HCT116 (cell line): Measurements from ENCODE around the gene EPHA8. TPM values are rescaled to one million over a fixed set of nuclear protein-coding genes. Genes with fewer than 3 reads are reported as not detected.

Source experiments
- ATAC-seq: fragments of 200-7000 bp; cut with Tn5 transposase; 2 replicates; pipeline ENCODE4 v1.9.1; 2020; ENCODE audit warnings: mild to moderate bottlenecking, moderate library complexity
- BruUV-seq: library from RNA; stranded (reverse); fragments of 400-500 nt; replicated peaks from 2 replicates; lab custom pipeline; 2021; lab: Mats Ljungman, UMichigan
- CTCF ChIA-PET: fragments of 300-600 bp; sonication (Branson Sonifier 250); formaldehyde crosslinking; loops from one replicate; lab custom pipeline; 2021; ENCODE audit warnings: antibody characterized with exemption; lab: Charles Lee
- POLR2A ChIA-PET: fragments of 300-600, 350-600 bp; sonication (Branson Sonifier 250); formaldehyde crosslinking; loops from one replicate; lab custom pipeline; 2021; ENCODE audit warnings: antibody characterized with exemption; lab: Charles Lee
- RAD21 ChIA-PET, 2 experiments: fragments of 300-600 bp; sonication (Branson Sonifier 250); formaldehyde crosslinking; loops; one replicate each; lab custom pipeline; 2023; ENCODE audit warnings: low total read pairs in 2 of 2; ENCODE audit not compliant: uncharacterized antibody in 2 of 2, unreplicated experiment in 2 of 2, low non-redundant PET in 1 of 2; lab: Charles Lee
- DNase-seq: peaks from one replicate; pipeline ENCODE4 v3.0.0-alpha.2; 2010; ENCODE audit warnings: low read depth, low spot score
- H2AFZ ChIP-seq: fragments of 200-600 bp; shearing (Covaris generic), sonication (generic); 2 replicates; pipeline ENCODE4 v1.6.1; 2017; ENCODE audit warnings: low read depth, mixed run types, mixed read lengths, antibody characterized with exemption, low read length; ENCODE audit not compliant: poor library complexity, severe bottlenecking
- H3K27ac ChIP-seq: 2 replicates; pipeline ENCODE4 v1.5.1; 2012; ENCODE audit warnings: low read depth, low read length
- H3K27me3 ChIP-seq: fragments of 200-600 bp; sonication (generic); 2 replicates; pipeline ENCODE4 v1.6.1; 2016; ENCODE audit warnings: mixed run types, low read length, mixed read lengths; ENCODE audit not compliant: insufficient read depth
- H3K36me3 ChIP-seq, 2 experiments: fragments of 200-500 bp in 1 of 2; fragments of 200-600 bp in 1 of 2; sonication (Bioruptor generic) in 1 of 2; sonication (generic) in 1 of 2; 2 replicates each; pipeline versions ENCODE4 v1.5.1 to v1.6.1; 2014 to 2016; ENCODE audit warnings: low read length in 2 of 2, inconsistent platforms in 1 of 2, mixed read lengths in 1 of 2, mixed run types in 1 of 2; ENCODE audit not compliant: insufficient read depth in 2 of 2, control insufficient read depth in 1 of 2
- H3K4me1 ChIP-seq, 2 experiments: fragments of 200-600 bp in 1 of 2; sonication (generic) in 1 of 2; 2 replicates each; pipeline versions ENCODE4 v1.5.1 to v1.6.1; 2012 to 2017; ENCODE audit warnings: low read length in 2 of 2, inconsistent platforms in 1 of 2, mild to moderate bottlenecking in 1 of 2, mixed read lengths in 1 of 2, mixed run types in 1 of 2, moderate library complexity in 1 of 2; ENCODE audit not compliant: insufficient read depth in 2 of 2, control insufficient read depth in 1 of 2
- H3K4me2 ChIP-seq: fragments of 200-600 bp; sonication (generic); 2 replicates; pipeline ENCODE4 v1.6.1; 2017; ENCODE audit warnings: mixed run types, low read length, mixed read lengths
- H3K4me3 ChIP-seq, 2 experiments: fragments of 200-600 bp in 1 of 2; sonication (generic) in 1 of 2; replicated peaks in 1 of 2; 2 replicates each; pipeline ENCODE4 v1.5.1; 2011 to 2016; ENCODE audit warnings: low read length in 2 of 2, control low read depth in 1 of 2, low read depth in 1 of 2, mild to moderate bottlenecking in 1 of 2, mixed read lengths in 1 of 2, mixed run types in 1 of 2
- H3K79me2 ChIP-seq: fragments of 200-600 bp; sonication (generic); 2 replicates; pipeline ENCODE4 v1.6.1; 2017; ENCODE audit warnings: mild to moderate bottlenecking, mixed run types, low read length, moderate library complexity, mixed read lengths; ENCODE audit not compliant: insufficient read depth
- H3K9ac ChIP-seq: fragments of 200-600 bp; sonication (generic); 2 replicates; pipeline ENCODE4 v1.6.1; 2016; ENCODE audit warnings: low read length, mixed read lengths
- H3K9me2 ChIP-seq: fragments of 200-600 bp; sonication (generic), shearing (Covaris generic); 2 replicates; pipeline ENCODE4 v1.6.1; 2017; ENCODE audit warnings: mixed run types, mild to moderate bottlenecking, moderate library complexity; ENCODE audit not compliant: insufficient read depth
- H3K9me3 ChIP-seq, 2 experiments: fragments of 200-500 bp in 1 of 2; fragments of 200-600 bp in 1 of 2; sonication (Bioruptor generic) in 1 of 2; sonication (generic) in 1 of 2; 2 replicates each; pipeline ENCODE4 v1.6.1; 2014 to 2017; ENCODE audit warnings: low read length in 2 of 2, mixed read lengths in 2 of 2, inconsistent platforms in 1 of 2, low read depth in 1 of 2, mild to moderate bottlenecking in 1 of 2, mixed run types in 1 of 2, moderate library complexity in 1 of 2; ENCODE audit not compliant: control insufficient read depth in 1 of 2, insufficient read depth in 1 of 2
- H4K20me1 ChIP-seq: fragments of 200-600 bp; sonication (generic), shearing (Covaris generic); 2 replicates; pipeline ENCODE4 v1.6.1; 2017; ENCODE audit warnings: mixed run types, mild to moderate bottlenecking, moderate library complexity; ENCODE audit not compliant: insufficient read depth
- CBX3 ChIP-seq: IDR thresholded peaks from 2 replicates; pipeline ENCODE4 v1.6.1; 2012; ENCODE audit warnings: low read depth
- CEBPB ChIP-seq: IDR thresholded peaks from 2 replicates; pipeline ENCODE4 v1.6.1; 2012; ENCODE audit warnings: low read depth
- ELF1 ChIP-seq: IDR thresholded peaks from 2 replicates; pipeline ENCODE4 v1.6.1; 2012; ENCODE audit warnings: low read depth, borderline replicate concordance
- EZH2 ChIP-seq: fragments of 200-600 bp; sonication (generic); IDR thresholded peaks from 2 replicates; pipeline ENCODE4 v1.6.1; 2017; ENCODE audit warnings: antibody characterized with exemption, mixed run types
- EZH2phosphoT487 ChIP-seq: fragments of 200-600 bp; IDR thresholded peaks from 2 replicates; pipeline ENCODE4 v1.6.1; 2018; ENCODE audit warnings: antibody characterized with exemption, borderline replicate concordance
- FOSL1 ChIP-seq: IDR thresholded peaks from 2 replicates; pipeline ENCODE4 v1.6.1; 2012; ENCODE audit warnings: low read depth
- POLR2A ChIP-seq: IDR thresholded peaks from 2 replicates; pipeline ENCODE4 v1.7.0; 2011; ENCODE audit warnings: borderline replicate concordance; ENCODE audit not compliant: insufficient read depth, insufficient read length; ENCODE audit errors: extremely low read depth
- POLR2AphosphoS5 ChIP-seq: IDR thresholded peaks from 2 replicates; pipeline ENCODE4 v1.6.1; 2011; ENCODE audit warnings: mild to moderate bottlenecking, low read depth, low read length, moderate library complexity
- SP1 ChIP-seq: IDR thresholded peaks from 2 replicates; pipeline ENCODE4 v1.6.1; 2012; ENCODE audit warnings: low read depth
- SRF ChIP-seq: IDR thresholded peaks from 2 replicates; pipeline ENCODE4 v1.6.1; 2012; ENCODE audit warnings: low read depth
- TCF7L2 ChIP-seq: IDR thresholded peaks from 2 replicates; pipeline ENCODE4 v1.7.0; 2011; ENCODE audit warnings: borderline replicate concordance, inconsistent platforms; ENCODE audit not compliant: insufficient read depth, insufficient read length; ENCODE audit errors: extremely low read depth
- YY1 ChIP-seq: IDR thresholded peaks from 2 replicates; pipeline ENCODE4 v1.6.1; 2011; ENCODE audit warnings: low read length, low read depth, moderate library complexity, mild to moderate bottlenecking; ENCODE audit not compliant: insufficient replicate concordance; ENCODE audit errors: extremely low read depth
- ZBTB33 ChIP-seq: IDR thresholded peaks from 2 replicates; pipeline ENCODE4 v1.6.1; 2011; ENCODE audit warnings: mild to moderate bottlenecking, low read length, moderate library complexity; ENCODE audit not compliant: insufficient replicate concordance; ENCODE audit errors: extremely low read depth
- ZFX ChIP-seq: fragments of 450-650 bp; IDR thresholded peaks from 2 replicates; pipeline ENCODE4 v1.6.1; 2017
- ZNF274 ChIP-seq: fragments of 200-500 bp; sonication (Bioruptor generic); IDR thresholded peaks from 2 replicates; pipeline ENCODE4 v1.6.1; 2014; ENCODE audit warnings: mild to moderate bottlenecking, low read depth, low read length, inconsistent platforms
- intact Hi-C: fragments of 100-400 bp; cut with micrococcal nuclease; formaldehyde crosslinking; loops from 2 replicates; pipeline ENCODE4 v1.10.0; 2022
- total RNA-seq: library from RNA; stranded (reverse); gene quantifications from one replicate; pipeline ENCODE4 v1.2.1, GENCODE V29; 2021; ENCODE audit not compliant: unreplicated experiment
- TF ChIP-seq, protein P1 (sequence below), 3 experiments: fragments of 200-600 bp in 1 of 3; sonication (generic) in 1 of 3; IDR thresholded peaks in 2 of 3; conservative IDR thresholded peaks in 1 of 3; 2 replicates each; pipeline ENCODE4 v1.5.1; 2012 to 2017; ENCODE audit warnings: low read depth in 2 of 3, low read length in 2 of 3, antibody characterized with exemption in 1 of 3, borderline replicate concordance in 1 of 3, control low read depth in 1 of 3, mild to moderate bottlenecking in 1 of 3, mixed read lengths in 1 of 3, mixed run types in 1 of 3, moderate library complexity in 1 of 3; ENCODE audit not compliant: insufficient read depth in 1 of 3
- TF ChIP-seq, protein P2 (sequence below): IDR thresholded peaks from 2 replicates; pipeline ENCODE4 v1.6.1; 2012

Gene EPHA8
- total RNA-seq, 1 experiment from 2014 or later: 0.30 TPM

DNA sequence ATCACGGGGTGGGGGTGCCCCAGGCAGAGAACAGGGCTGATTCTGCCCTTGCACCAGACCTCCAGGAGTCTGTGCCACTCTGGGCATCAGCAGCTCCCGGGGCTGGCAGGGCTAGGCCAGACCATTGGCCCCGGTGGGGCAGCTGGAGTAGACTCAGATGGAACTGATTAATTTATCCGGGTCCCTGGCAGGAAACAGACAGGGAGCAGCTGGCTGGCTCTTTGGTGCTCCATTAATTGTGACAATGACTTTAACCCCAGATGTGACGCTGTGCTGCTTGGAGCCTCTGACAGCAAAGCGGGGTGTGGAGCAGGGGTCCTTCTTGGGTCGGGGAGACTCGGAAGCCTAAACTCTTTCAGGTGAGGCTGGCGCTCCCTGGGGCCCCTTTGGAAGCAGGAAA, 9.5 kb downstream of the EPHA8 start (continued):
- TF ChIP-seq ZNF274 (no peak), POLR2AphosphoS5 (no peak), YY1 (no peak), SP1 (no peak), CEBPB (no peak), FOSL1 (no peak)

DNA sequence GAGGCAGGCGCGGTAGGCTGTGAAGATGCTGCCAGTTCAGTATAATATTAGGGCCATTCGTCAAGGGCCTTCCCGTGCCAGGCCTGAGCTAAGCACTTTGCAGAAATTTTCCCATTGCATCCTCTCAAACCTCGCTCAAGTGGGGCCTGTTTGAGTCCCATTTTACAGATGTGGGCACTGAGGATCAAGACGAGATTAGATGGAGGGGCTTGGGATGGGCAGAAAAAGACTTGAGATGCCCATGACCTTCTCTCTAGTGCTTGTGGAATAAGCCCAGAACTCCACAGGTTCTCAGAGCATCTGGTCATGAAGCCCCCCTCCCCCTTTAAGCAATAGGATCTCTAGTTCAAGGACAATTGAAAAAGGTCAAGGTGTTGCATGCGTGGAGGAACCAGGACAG, 9.9 kb downstream of the EPHA8 start:
- no peak for DNase-seq
- POLR2A ChIA-PET: no interaction called here
- Histone ChIP-seq H3K27ac (no peak overlapping the region), H3K79me2 (no peaks in the 10 kb centered on the region), H2AFZ (no peak overlapping the region), H3K9me2 (no peaks in the 10 kb centered on the region), H3K27me3 (peaks cover 10% of the 10 kb centered on the region; the same call in 1 of the 2 replicates), H3K36me3 (no peaks in the 10 kb centered on the region), H3K4me2 (no peak overlapping the region), H3K4me3 (no peak overlapping the region), H3K9ac (no peak overlapping the region), H3K4me1 (no peaks in the 10 kb centered on the region), H4K20me1 (no peaks in the 10 kb centered on the region), H3K9me3 (peaks cover 0 to 6% of the 10 kb centered on the region in 2 experiments; a peak in 1 of 4 replicates)
- intact Hi-C loops: no loop called here
- RAD21 ChIA-PET: no interaction called here
- TF ChIP-seq POLR2A (no peak), CBX3 (no peak), CEBPB (no peak), YY1 (no peak), EZH2 (no peak), TCF7L2 (no peak), FOSL1 (no peak), POLR2AphosphoS5 (no peak), SRF (no peak), EZH2phosphoT487 (no peak), ZBTB33 (no peak), ZFX (no peak), ELF1 (no peak)
- TF ChIP-seq, protein P1, sequence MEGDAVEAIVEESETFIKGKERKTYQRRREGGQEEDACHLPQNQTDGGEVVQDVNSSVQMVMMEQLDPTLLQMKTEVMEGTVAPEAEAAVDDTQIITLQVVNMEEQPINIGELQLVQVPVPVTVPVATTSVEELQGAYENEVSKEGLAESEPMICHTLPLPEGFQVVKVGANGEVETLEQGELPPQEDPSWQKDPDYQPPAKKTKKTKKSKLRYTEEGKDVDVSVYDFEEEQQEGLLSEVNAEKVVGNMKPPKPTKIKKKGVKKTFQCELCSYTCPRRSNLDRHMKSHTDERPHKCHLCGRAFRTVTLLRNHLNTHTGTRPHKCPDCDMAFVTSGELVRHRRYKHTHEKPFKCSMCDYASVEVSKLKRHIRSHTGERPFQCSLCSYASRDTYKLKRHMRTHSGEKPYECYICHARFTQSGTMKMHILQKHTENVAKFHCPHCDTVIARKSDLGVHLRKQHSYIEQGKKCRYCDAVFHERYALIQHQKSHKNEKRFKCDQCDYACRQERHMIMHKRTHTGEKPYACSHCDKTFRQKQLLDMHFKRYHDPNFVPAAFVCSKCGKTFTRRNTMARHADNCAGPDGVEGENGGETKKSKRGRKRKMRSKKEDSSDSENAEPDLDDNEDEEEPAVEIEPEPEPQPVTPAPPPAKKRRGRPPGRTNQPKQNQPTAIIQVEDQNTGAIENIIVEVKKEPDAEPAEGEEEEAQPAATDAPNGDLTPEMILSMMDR (IDR thresholded peaks at IDR 0.05 in 2 of 3, conservative IDR thresholded peaks at IDR 0.05 in 1 of 3; ENCODE audit: borderline replicate concordance in 1 of 3, insufficient read depth in 1 of 3, low read depth in 2 of 3, low read length in 2 of 3): no peak
- TF ChIP-seq, protein P2, sequence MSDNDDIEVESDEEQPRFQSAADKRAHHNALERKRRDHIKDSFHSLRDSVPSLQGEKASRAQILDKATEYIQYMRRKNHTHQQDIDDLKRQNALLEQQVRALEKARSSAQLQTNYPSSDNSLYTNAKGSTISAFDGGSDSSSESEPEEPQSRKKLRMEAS: no peak
- CTCF ChIA-PET: no interaction called here
- BruUV-seq: no TSS peak
- ATAC-seq: no peak
